CD4-positive, alpha-beta T cell treated with Interleukin-10 for 1 hour (primary cell): ENCODE data around the gene RNH1.

ENCODE experiments used
- DNase-seq: peaks from one replicate; pipeline ENCODE4 v3.0.0-alpha.2; 2020

RNH1 gene

GRCh38 chr11:454801-455565, 52.1 kb downstream of the RNH1 start:
- DNase-seq, result no peak

- no peak for DNase-seq
Observed at GRCh38 chr11:454043-454442, 53.0 kb downstream of the RNH1 start.

- DNase-seq, result no peak
Observed at GRCh38 chr11:453564-453963, 53.5 kb downstream of the RNH1 start.

GRCh38 chr11:452916-453527, 54.0 kb downstream of the RNH1 start:
- DNase-seq, result no peak

- DNase-seq, result no peak
Observed at GRCh38 chr11:452203-452744, 54.8 kb downstream of the RNH1 start.

- DNase-seq, result no peak
Observed at GRCh38 chr11:451738-452137, 55.3 kb downstream of the RNH1 start.

- DNase-seq, result peak; percentile 85
Observed at GRCh38 chr11:450809-451451, 56.1 kb downstream of the RNH1 start.

GRCh38 chr11:449889-450808, 56.9 kb downstream of the RNH1 start, which contains the start of gene PTDSS2:
Gene PTDSS2 (plus strand): TSS chr11:450279. CDS start chr11:450456, 177 bp downstream.
- DNase-seq, result peak; percentile 94

- peak; percentile 95 for DNase-seq
Observed at GRCh38 chr11:447923-448731, 58.9 kb downstream of the RNH1 start.

- DNase-seq, result no peak
Observed at GRCh38 chr11:446891-447290, 60.2 kb downstream of the RNH1 start.

- DNase-seq, result no peak
Observed at GRCh38 chr11:445765-446588, 61.1 kb downstream of the RNH1 start.
